ENCODE data around the gene PPIL6. TPM values are rescaled to one million over a fixed set of nuclear protein-coding genes. Genes with fewer than 3 reads are reported as not detected.

PPIL6 gene
- total RNA-seq, 1 donor from 2014 or later: 2.7 TPM

DNA sequence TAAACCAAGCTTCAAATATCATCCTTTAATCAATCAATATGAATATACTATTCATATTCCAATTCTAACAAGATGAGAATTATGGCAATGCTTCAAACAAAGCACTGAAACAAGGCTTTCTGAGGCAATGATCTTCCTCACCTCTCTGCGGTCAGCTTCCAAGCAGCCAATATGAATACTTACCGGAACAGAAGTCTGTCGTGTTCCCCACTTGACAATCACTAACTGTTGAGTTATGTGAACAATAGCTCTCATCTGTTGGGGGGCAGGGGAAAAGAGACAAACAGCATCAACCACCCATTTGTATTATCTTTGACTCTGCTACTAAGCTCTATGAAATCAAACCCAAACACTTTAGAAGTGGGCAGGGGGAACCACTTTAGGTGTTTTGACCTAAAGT, 62.7 kb downstream of the PPIL6 start:
- H3K27me3 Mint-ChIP-seq (ENCODE audit: low read depth): no peaks in the 10 kb centered on the region
- peaks cover 37% of the 10 kb centered on the region for H3K36me3 Mint-ChIP-seq (ENCODE audit: low read depth)
- no peaks in the 10 kb centered on the region for H3K9me3 Mint-ChIP-seq (ENCODE audit: low read depth)
- TF ChIP-seq, protein P1, sequence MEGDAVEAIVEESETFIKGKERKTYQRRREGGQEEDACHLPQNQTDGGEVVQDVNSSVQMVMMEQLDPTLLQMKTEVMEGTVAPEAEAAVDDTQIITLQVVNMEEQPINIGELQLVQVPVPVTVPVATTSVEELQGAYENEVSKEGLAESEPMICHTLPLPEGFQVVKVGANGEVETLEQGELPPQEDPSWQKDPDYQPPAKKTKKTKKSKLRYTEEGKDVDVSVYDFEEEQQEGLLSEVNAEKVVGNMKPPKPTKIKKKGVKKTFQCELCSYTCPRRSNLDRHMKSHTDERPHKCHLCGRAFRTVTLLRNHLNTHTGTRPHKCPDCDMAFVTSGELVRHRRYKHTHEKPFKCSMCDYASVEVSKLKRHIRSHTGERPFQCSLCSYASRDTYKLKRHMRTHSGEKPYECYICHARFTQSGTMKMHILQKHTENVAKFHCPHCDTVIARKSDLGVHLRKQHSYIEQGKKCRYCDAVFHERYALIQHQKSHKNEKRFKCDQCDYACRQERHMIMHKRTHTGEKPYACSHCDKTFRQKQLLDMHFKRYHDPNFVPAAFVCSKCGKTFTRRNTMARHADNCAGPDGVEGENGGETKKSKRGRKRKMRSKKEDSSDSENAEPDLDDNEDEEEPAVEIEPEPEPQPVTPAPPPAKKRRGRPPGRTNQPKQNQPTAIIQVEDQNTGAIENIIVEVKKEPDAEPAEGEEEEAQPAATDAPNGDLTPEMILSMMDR (IDR thresholded peaks at IDR 0.05): no peak
- no peak overlapping the region for H3K27ac Mint-ChIP-seq (ENCODE audit: unreplicated experiment)
- H3K4me1 Mint-ChIP-seq (ENCODE audit: low read depth): peaks cover 32% of the 10 kb centered on the region
- no peak overlapping the region for H3K4me3 Mint-ChIP-seq (ENCODE audit: unreplicated experiment)
- no peak for DNase-seq (ENCODE audit: low spot score)

DNA sequence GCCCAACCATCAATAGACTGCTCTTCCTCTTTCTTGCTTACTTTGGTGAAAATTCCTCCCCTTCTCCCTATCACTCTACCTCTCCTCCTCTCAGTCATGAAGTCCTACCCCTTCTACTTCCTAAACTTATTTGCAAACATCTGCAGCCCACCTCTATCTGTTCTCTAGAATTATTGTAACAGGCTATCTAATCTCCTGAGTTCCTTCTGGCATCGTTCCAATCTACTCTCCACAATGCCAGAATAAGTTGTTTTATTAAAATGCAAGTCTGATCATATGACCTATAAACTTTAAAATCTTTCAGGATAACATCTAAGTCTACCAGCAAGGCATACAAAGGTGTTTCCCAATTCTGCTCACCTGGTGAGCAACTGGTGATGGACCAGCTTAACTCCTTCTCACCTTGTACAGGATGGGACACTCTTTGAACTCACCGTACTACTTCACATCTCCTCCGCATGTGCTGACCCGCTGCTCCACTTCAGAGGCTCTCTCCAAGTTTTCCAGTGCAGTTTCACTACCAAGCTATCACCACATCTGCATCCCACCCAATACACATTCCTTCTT, 66.0 kb downstream of the PPIL6 start:
- Mint-ChIP-seq H3K4me3 (ENCODE audit: unreplicated experiment) (no peak overlapping the region), H3K36me3 (ENCODE audit: low read depth) (peaks cover 45% of the 10 kb centered on the region), H3K4me1 (ENCODE audit: low read depth) (peaks cover 39% of the 10 kb centered on the region), H3K27me3 (ENCODE audit: low read depth) (no peaks in the 10 kb centered on the region), H3K9me3 (ENCODE audit: low read depth) (no peaks in the 10 kb centered on the region), H3K27ac (ENCODE audit: unreplicated experiment) (peak overlapping the region; percentile 57)
- TF ChIP-seq, protein P1 (IDR thresholded peaks at IDR 0.05): no peak
- no peak for DNase-seq (ENCODE audit: low spot score)

DNA sequence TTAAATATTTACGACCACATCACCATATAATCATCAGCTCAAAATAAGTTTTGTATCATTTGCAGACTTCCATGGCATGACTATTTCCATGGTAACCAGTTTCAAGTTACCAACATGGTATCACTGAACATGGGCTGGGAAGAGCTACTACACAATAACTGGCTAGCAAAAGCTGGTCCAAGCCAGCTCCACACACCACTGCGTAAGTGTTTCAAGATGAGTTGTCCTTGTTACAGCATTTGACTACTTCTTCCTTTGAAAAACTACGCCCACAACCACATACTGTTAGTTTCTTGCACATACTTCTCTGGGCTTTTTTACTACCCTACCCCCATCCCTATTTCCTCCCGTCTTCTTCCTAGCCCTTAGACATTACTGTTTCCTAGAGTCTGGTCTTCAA, 66.7 kb downstream of the PPIL6 start:
- H3K4me3 Mint-ChIP-seq (ENCODE audit: unreplicated experiment): no peak overlapping the region
- H3K36me3 Mint-ChIP-seq (ENCODE audit: low read depth): peaks cover 45% of the 10 kb centered on the region
- TF ChIP-seq, protein P1 (IDR thresholded peaks at IDR 0.05): no peak
- peaks cover 33% of the 10 kb centered on the region for H3K4me1 Mint-ChIP-seq (ENCODE audit: low read depth)
- no peaks in the 10 kb centered on the region for H3K9me3 Mint-ChIP-seq (ENCODE audit: low read depth)
- DNase-seq (ENCODE audit: low spot score): no peak
- peak overlapping the region; percentile 59 for H3K27ac Mint-ChIP-seq (ENCODE audit: unreplicated experiment)
- H3K27me3 Mint-ChIP-seq (ENCODE audit: low read depth): no peaks in the 10 kb centered on the region

DNA sequence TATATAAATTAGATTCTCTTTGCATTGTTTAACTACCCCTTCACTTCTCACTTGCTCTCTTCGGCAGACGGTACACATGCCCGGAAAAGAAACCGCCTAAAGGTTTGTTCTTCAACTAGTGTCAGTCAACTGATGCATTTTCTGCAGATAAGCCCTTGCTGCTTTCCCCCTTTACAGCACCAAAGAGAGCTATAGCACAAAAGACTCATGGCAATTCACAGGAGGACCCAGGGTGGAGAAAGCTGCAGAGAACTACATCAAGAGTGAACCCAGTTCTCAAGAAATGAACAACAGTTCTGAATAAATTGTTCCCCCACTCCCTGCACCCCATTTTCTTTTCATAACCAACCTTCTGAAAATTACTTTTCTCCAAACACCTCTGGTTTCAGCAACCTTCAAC, 67.1 kb downstream of the PPIL6 start:
- Mint-ChIP-seq H3K27ac (ENCODE audit: unreplicated experiment) (peak overlapping the region; percentile 59), H3K36me3 (ENCODE audit: low read depth) (peaks cover 44% of the 10 kb centered on the region), H3K4me3 (ENCODE audit: unreplicated experiment) (no peak overlapping the region), H3K27me3 (ENCODE audit: low read depth) (no peaks in the 10 kb centered on the region), H3K4me1 (ENCODE audit: low read depth) (peaks cover 32% of the 10 kb centered on the region), H3K9me3 (ENCODE audit: low read depth) (no peaks in the 10 kb centered on the region)
- no peak for DNase-seq (ENCODE audit: low spot score)
- TF ChIP-seq, protein P1 (IDR thresholded peaks at IDR 0.05): no peak

DNA sequence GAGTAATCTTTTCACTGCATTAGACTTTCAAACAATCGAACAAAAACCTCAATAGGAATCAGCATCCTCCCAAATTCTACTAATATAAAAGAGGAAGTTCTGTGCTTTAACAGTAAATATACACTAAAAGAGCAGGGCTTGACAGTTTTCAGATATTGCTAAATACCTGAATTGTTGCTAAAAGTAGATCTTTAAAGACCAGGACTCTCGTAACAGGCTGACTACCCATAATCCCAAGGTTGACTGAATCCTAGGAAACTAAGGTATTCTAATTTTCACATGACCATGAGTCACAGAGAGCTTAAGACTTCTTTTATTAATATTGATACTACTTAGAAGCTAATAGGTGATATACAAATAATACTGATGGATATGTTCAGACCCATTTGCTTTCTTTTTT, 68.3 kb downstream of the PPIL6 start:
- DNase-seq (ENCODE audit: low spot score): no peak
- H3K9me3 Mint-ChIP-seq (ENCODE audit: low read depth): no peaks in the 10 kb centered on the region
- peaks cover 36% of the 10 kb centered on the region for H3K36me3 Mint-ChIP-seq (ENCODE audit: low read depth)
- peaks cover 25% of the 10 kb centered on the region for H3K4me1 Mint-ChIP-seq (ENCODE audit: low read depth)
- H3K4me3 Mint-ChIP-seq (ENCODE audit: unreplicated experiment): no peak overlapping the region
- TF ChIP-seq, protein P1 (IDR thresholded peaks at IDR 0.05): no peak
- no peak overlapping the region for H3K27ac Mint-ChIP-seq (ENCODE audit: unreplicated experiment)
- H3K27me3 Mint-ChIP-seq (ENCODE audit: low read depth): no peaks in the 10 kb centered on the region

All from chondrocyte (in vitro differentiated cells).